ENCODE data around the gene KCNQ2. TPM values are rescaled to one million over a fixed set of nuclear protein-coding genes. Genes with fewer than 3 reads are reported as not detected.

The KCNQ2 gene
- total and polyA plus RNA-seq, 10 of the 15 experiments (the other 5 are each of a cell fraction or from before 2014, with no cell fraction given), result 0.06 to 0.49 (median 0.26) TPM; not detected in 7

DNA sequence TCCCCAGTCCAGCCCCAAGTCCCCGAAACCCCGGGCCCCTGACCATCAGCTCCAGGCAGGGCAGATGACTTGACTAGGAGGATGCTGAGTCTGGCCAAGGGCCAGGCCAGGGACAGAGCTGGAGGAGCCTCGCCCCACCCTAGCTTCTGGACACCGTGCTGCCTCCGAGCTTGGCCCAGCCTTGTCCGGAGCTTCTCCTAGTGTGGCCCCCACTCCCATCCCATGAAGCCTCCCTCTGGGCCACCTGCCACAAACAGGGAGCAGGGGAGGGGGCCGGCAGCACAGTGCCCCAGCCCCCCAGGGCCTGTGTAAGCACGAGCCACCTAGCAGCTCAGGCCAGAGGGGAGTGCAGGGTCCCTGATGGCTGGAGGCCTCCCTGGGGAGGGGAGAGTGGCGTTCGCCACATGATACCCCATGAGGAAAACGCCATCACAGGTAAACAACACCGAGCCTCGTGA, 21.1 kb upstream of the KCNQ2 start:
- ChIA-PET SMC1A (ENCODE audit: uncharacterized antibody, unreplicated experiment) (no interaction called here), CTCF (interaction anchor here (1.1 kb wide), 1 partner anchor 44 kb away, joined by 3 read pairs; the partner anchor contains the start of gene PTK6), RAD21 (ENCODE audit: unreplicated experiment) (no interaction called here), POLR2A (no interaction called here)
- no peak overlapping the region for H3K4me3 ChIP-seq
- no peaks in the 10 kb centered on the region for H3K36me3 ChIP-seq (ENCODE audit: control insufficient read depth in 2 of 2, insufficient read depth in 2 of 2, low read length in 1 of 2)
- 13% methylated on average over 13 of the region's 13 CpGs for WGBS (ENCODE audit: insufficient coverage, insufficient replicate concordance, low lambda C conversion rate, missing lambda C conversion rate)
- DNase-seq (ENCODE audit: low read depth, low spot score), result no peak
- intact Hi-C loops (cut with micrococcal nuclease; ENCODE audit: unreplicated experiment) (no loop called here), in situ Hi-C loops (cut with MboI) (no loop called here)
- no peak overlapping the region for H3K4me2 ChIP-seq (ENCODE audit: control insufficient read depth, insufficient read depth)
- no peaks in the 10 kb centered on the region for H3K4me1 ChIP-seq (ENCODE audit: control insufficient read depth, insufficient read depth, low read length)
- no peaks in the 10 kb centered on the region for H3K9me3 ChIP-seq (replicated peaks; ENCODE audit: control insufficient read depth, insufficient read depth, low read length)
- no peak for FAIRE-seq
- H4K20me1 ChIP-seq (ENCODE audit: control insufficient read depth, insufficient read depth), result no peaks in the 10 kb centered on the region
- H3K27ac ChIP-seq (ENCODE audit: control insufficient read depth, insufficient read depth), result no peak overlapping the region
- no peaks in the 10 kb centered on the region for H3K79me2 ChIP-seq (ENCODE audit: control insufficient read depth, insufficient read depth, low read length)
- no peak overlapping the region for H3K9ac ChIP-seq (ENCODE audit: control insufficient read depth, insufficient read depth, low read length)
- ATAC-seq, result no peak
- no peak for TF ChIP-seq KDM1A (IDR thresholded peaks at IDR 0.05; ENCODE audit: borderline replicate concordance)
- H3K27me3 ChIP-seq (replicated peaks in 1 of 2; ENCODE audit: control insufficient read depth in 2 of 2, insufficient read depth in 2 of 2, low read length in 1 of 2), result peaks cover 0 to 4% of the 10 kb centered on the region in 2 experiments; a peak in 1 of 4 replicates
- no TSS peak for BruUV-seq (replicated peaks)
- no peak overlapping the region for H2AFZ ChIP-seq (ENCODE audit: control insufficient read depth, low read depth, low read length)

- no peaks in the 10 kb centered on the region for H3K4me1 ChIP-seq (ENCODE audit: control insufficient read depth, insufficient read depth, low read length)
- H3K27ac ChIP-seq (ENCODE audit: control insufficient read depth, insufficient read depth), result no peak overlapping the region
- ATAC-seq (no peak), DNase-seq (ENCODE audit: low read depth, low spot score) (no peak), FAIRE-seq (no peak)
- no peaks in the 10 kb centered on the region for H3K36me3 ChIP-seq (ENCODE audit: control insufficient read depth in 2 of 2, insufficient read depth in 2 of 2, low read length in 1 of 2)
- no peak overlapping the region for H3K9ac ChIP-seq (ENCODE audit: control insufficient read depth, insufficient read depth, low read length)
- TF ChIP-seq, protein P1, sequence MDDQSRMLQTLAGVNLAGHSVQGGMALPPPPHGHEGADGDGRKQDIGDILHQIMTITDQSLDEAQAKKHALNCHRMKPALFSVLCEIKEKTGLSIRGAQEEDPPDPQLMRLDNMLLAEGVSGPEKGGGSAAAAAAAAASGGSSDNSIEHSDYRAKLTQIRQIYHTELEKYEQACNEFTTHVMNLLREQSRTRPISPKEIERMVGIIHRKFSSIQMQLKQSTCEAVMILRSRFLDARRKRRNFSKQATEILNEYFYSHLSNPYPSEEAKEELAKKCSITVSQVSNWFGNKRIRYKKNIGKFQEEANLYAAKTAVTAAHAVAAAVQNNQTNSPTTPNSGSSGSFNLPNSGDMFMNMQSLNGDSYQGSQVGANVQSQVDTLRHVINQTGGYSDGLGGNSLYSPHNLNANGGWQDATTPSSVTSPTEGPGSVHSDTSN (IDR thresholded peaks at IDR 0.05; ENCODE audit: insufficient replicate concordance, low read depth, low read length), result no peak
- no peak for TF ChIP-seq NKRF (conservative IDR thresholded peaks at IDR 0.05)
- no peak for TF ChIP-seq SPI1 (IDR thresholded peaks at IDR 0.05; ENCODE audit: borderline replicate concordance, insufficient read depth, low read depth, low read length)
- TF ChIP-seq RFX5 (IDR thresholded peaks at IDR 0.05; ENCODE audit: low read depth, low read length), result no peak
- no peak for TF ChIP-seq NFXL1 (IDR thresholded peaks at IDR 0.05; ENCODE audit: borderline replicate concordance)
- TF ChIP-seq SP1 (IDR thresholded peaks at IDR 0.05; ENCODE audit: low read depth, low read length), result no peak
- no peak for TF ChIP-seq LARP7 (IDR thresholded peaks at IDR 0.05)
- no peak for TF ChIP-seq MXI1 (IDR thresholded peaks at IDR 0.05; ENCODE audit: low read depth, low read length)
- no peak for TF ChIP-seq WRNIP1 (IDR thresholded peaks at IDR 0.05; ENCODE audit: borderline replicate concordance, low read depth, low read length)
- no peak for TF ChIP-seq SMAD1 (IDR thresholded peaks at IDR 0.05; ENCODE audit: low read depth, partially characterized antibody)
- no peak for TF ChIP-seq RBBP5 (conservative IDR thresholded peaks at IDR 0.05)
- TF ChIP-seq YBX1 (IDR thresholded peaks at IDR 0.05), result no peak
- TF ChIP-seq ZBED1 (IDR thresholded peaks at IDR 0.05; ENCODE audit: borderline replicate concordance), result no peak
- SMC1A ChIA-PET (ENCODE audit: uncharacterized antibody, unreplicated experiment), result no interaction called here
- POLR2A ChIA-PET, result no interaction called here
- in situ Hi-C loops (cut with MboI) (no loop called here), intact Hi-C loops (cut with micrococcal nuclease; ENCODE audit: unreplicated experiment) (no loop called here)
- H3K9me3 ChIP-seq (replicated peaks; ENCODE audit: control insufficient read depth, insufficient read depth, low read length), result no peaks in the 10 kb centered on the region
- no peak overlapping the region for H2AFZ ChIP-seq (ENCODE audit: control insufficient read depth, low read depth, low read length)
- H4K20me1 ChIP-seq (ENCODE audit: control insufficient read depth, insufficient read depth), result no peaks in the 10 kb centered on the region
- RAD21 ChIA-PET (ENCODE audit: unreplicated experiment), result no interaction called here
- no peaks in the 10 kb centered on the region for H3K79me2 ChIP-seq (ENCODE audit: control insufficient read depth, insufficient read depth, low read length)
- CTCF ChIA-PET, result no interaction called here
- 86% methylated on average over 14 of the region's 14 CpGs for WGBS (ENCODE audit: insufficient coverage, insufficient replicate concordance, low lambda C conversion rate, missing lambda C conversion rate)
- H3K4me2 ChIP-seq (ENCODE audit: control insufficient read depth, insufficient read depth), result no peak overlapping the region
- H3K4me3 ChIP-seq, result no peak overlapping the region
- H3K27me3 ChIP-seq (replicated peaks in 1 of 2; ENCODE audit: control insufficient read depth in 2 of 2, insufficient read depth in 2 of 2, low read length in 1 of 2), result peaks cover 0 to 3% of the 10 kb centered on the region in 2 experiments; a peak in 1 of 4 replicates
- no TSS peak for BruUV-seq (replicated peaks)
These were observed 20.5 kb upstream of the KCNQ2 start for GRCh38 chr20:63492982-63493381.
